Thyroid gland (tissue), 4 donors: ENCODE data around the gene ZFYVE1.

Source experiments
- POLR2A ChIP-seq, 2 donors: fragments of 450-650 bp; IDR thresholded peaks; one replicate each; pipeline ENCODE4 v1.6.1; 2017; ENCODE audit warnings: antibody characterized with exemption in 2 of 2, mild to moderate bottlenecking in 2 of 2, moderate library complexity in 1 of 2
- TF ChIP-seq, protein P1 (sequence below), 6 experiments: fragments of 200-600 bp in 3 of 6; fragments of 450-650 bp in 3 of 6; sonication (generic) in 3 of 6; IDR thresholded peaks; one replicate each; pipeline ENCODE4 v1.5.1; 2016 to 2019; ENCODE audit warnings: antibody characterized with exemption in 6 of 6, mild to moderate bottlenecking in 2 of 6, inconsistent platforms in 1 of 6, moderate library complexity in 1 of 6

DNA sequence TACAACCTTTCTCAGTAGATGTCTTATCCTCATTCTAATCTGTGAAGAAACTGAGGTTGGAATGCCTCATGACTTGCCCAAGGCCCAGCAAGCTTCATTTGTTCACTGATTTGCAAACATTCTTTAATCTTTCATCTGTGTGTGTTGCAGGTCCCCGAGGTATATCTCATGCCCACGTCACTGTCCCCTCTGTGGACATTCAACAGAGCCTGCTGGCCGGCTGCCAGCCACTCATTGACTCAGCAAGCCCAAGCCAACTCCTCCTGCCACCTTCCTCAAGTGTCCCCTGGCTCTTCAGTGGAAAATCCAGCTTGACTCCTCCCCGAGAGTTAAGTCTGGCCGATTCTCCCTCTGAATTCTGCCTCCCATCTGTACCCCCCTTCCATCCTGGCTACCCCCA lies 102.6 kb downstream of the ZFYVE1 start:
- TF ChIP-seq POLR2A (IDR thresholded peaks at IDR 0.05) = no peak
- TF ChIP-seq, protein P1, sequence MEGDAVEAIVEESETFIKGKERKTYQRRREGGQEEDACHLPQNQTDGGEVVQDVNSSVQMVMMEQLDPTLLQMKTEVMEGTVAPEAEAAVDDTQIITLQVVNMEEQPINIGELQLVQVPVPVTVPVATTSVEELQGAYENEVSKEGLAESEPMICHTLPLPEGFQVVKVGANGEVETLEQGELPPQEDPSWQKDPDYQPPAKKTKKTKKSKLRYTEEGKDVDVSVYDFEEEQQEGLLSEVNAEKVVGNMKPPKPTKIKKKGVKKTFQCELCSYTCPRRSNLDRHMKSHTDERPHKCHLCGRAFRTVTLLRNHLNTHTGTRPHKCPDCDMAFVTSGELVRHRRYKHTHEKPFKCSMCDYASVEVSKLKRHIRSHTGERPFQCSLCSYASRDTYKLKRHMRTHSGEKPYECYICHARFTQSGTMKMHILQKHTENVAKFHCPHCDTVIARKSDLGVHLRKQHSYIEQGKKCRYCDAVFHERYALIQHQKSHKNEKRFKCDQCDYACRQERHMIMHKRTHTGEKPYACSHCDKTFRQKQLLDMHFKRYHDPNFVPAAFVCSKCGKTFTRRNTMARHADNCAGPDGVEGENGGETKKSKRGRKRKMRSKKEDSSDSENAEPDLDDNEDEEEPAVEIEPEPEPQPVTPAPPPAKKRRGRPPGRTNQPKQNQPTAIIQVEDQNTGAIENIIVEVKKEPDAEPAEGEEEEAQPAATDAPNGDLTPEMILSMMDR (IDR thresholded peaks at IDR 0.05) = no peak
